ENCODE measurements around the gene PARD3. TPM values are rescaled to one million over a fixed set of nuclear protein-coding genes. Genes with fewer than 3 reads are reported as not detected.

The PARD3 gene
- total RNA-seq, 4 donors from 2014 or later: 98.9 to 122 (median 105) TPM

- peaks cover 0 to 6% (median 0%) of the 10 kb centered on the region in 4 donors for H3K4me1 ChIP-seq
- no peaks in the 10 kb centered on the region for H3K9me3 ChIP-seq
- 92% methylated on average over 16 of the region's 16 CpGs for WGBS
- H3K36me3 ChIP-seq: no peaks in the 10 kb centered on the region
- intact Hi-C loops (cut with DNase I): no loop called here
- TF ChIP-seq POLR2AphosphoS5 (IDR thresholded peaks at IDR 0.05) (no peak), EP300 (IDR thresholded peaks at IDR 0.05) (no peak), CTCF (IDR thresholded peaks at IDR 0.05) (no peak), POLR2A (IDR thresholded peaks at IDR 0.05; ENCODE audit: low read depth) (no peak)
- no peak for DNase-seq (ENCODE audit: extremely low spot score)
- H3K27ac ChIP-seq (replicated peaks in 1 of 4): no peak overlapping the region
- H3K27me3 ChIP-seq: no peaks in the 10 kb centered on the region
- no peak overlapping the region for H3K4me3 ChIP-seq
Observed at GRCh38 chr10:34298346-34298818, 516.7 kb downstream of the PARD3 start.

- H3K27me3 ChIP-seq: no peaks in the 10 kb centered on the region
- no peaks in the 10 kb centered on the region for H3K9me3 ChIP-seq
- WGBS: 82% methylated on average over 6 of the region's 6 CpGs
- DNase-seq (ENCODE audit: extremely low spot score): no peak
- H3K27ac ChIP-seq (replicated peaks in 1 of 4): no peak overlapping the region
- H3K36me3 ChIP-seq: no peaks in the 10 kb centered on the region
- intact Hi-C loops (cut with DNase I): no loop called here
- peaks cover 0 to 6% (median 0%) of the 10 kb centered on the region in 4 donors for H3K4me1 ChIP-seq
- H3K4me3 ChIP-seq: no peak overlapping the region
- TF ChIP-seq POLR2A (IDR thresholded peaks at IDR 0.05; ENCODE audit: low read depth) (no peak), CTCF (IDR thresholded peaks at IDR 0.05) (no peak), POLR2AphosphoS5 (IDR thresholded peaks at IDR 0.05) (no peak), EP300 (IDR thresholded peaks at IDR 0.05) (no peak)
Observed at GRCh38 chr10:34297541-34298345, 517.4 kb downstream of the PARD3 start.

GRCh38 chr10:34295142-34295548, 520.0 kb downstream of the PARD3 start:
- intact Hi-C loops (cut with DNase I): no loop called here
- DNase-seq (ENCODE audit: extremely low spot score): no peak
- Histone ChIP-seq H3K4me3 (no peak overlapping the region), H3K27me3 (no peaks in the 10 kb centered on the region), H3K9me3 (no peaks in the 10 kb centered on the region), H3K36me3 (no peaks in the 10 kb centered on the region), H3K4me1 (peaks cover 4 to 24% (median 12%) of the 10 kb centered on the region in 4 donors), H3K27ac (replicated peaks in 1 of 4) (no peak overlapping the region)
- 75% methylated on average over 6 of the region's 6 CpGs for WGBS
- TF ChIP-seq EP300 (IDR thresholded peaks at IDR 0.05) (no peak), CTCF (IDR thresholded peaks at IDR 0.05) (no peak), POLR2A (IDR thresholded peaks at IDR 0.05; ENCODE audit: low read depth) (no peak), POLR2AphosphoS5 (IDR thresholded peaks at IDR 0.05) (no peak)

DNA sequence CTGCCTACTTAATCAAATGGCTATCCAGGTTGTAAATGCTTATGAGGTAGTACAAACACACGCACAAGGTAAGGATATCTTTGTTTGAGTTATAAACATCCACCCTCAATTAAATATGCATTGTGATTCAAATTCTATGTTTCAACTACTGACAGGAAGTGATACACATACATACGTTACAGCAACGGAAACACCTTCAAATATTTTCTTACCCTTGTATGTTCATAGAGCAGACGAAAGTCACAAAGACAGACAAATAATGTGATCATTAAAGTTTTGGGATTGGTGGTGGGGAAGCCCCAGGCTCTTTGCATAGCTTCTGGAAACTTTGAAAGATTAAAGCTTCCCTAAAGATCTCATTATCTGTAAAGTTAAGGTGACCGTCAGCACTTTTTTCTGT, 521.0 kb downstream of the PARD3 start:
- DNase-seq (ENCODE audit: extremely low spot score): no peak
- Histone ChIP-seq H3K4me3 (no peak overlapping the region), H3K4me1 (peaks cover 4 to 24% (median 11%) of the 10 kb centered on the region in 4 donors), H3K9me3 (no peaks in the 10 kb centered on the region), H3K36me3 (no peaks in the 10 kb centered on the region), H3K27me3 (no peaks in the 10 kb centered on the region), H3K27ac (replicated peaks in 1 of 4) (no peak overlapping the region)
- intact Hi-C loops (cut with DNase I): no loop called here
- no peak for TF ChIP-seq POLR2A (IDR thresholded peaks at IDR 0.05; ENCODE audit: low read depth)
- no peak for TF ChIP-seq EP300 (IDR thresholded peaks at IDR 0.05)
- no peak for TF ChIP-seq POLR2AphosphoS5 (IDR thresholded peaks at IDR 0.05)
- no peak for TF ChIP-seq CTCF (IDR thresholded peaks at IDR 0.05)
- 94% methylated on average over 5 of the region's 5 CpGs for WGBS
